HTR-8/SVneo (cell line): Measurements from ENCODE around the gene KLK6.

Source experiments
- DNase-seq: peaks from one replicate; pipeline ENCODE4 v3.0.0; 2011; ENCODE audit warnings: low spot score, mixed read lengths; ENCODE audit not compliant: insufficient read length
- FAIRE-seq: peaks from 2 replicates; lab custom pipeline; 2011; peaks lifted over from hg19 to GRCh38; lab: Jason Lieb, UNC

The KLK6 gene

GRCh38 chr19:50962245-50962644, 7.1 kb downstream of the KLK6 start:
- FAIRE-seq (no peak), DNase-seq (no peak)

DNA sequence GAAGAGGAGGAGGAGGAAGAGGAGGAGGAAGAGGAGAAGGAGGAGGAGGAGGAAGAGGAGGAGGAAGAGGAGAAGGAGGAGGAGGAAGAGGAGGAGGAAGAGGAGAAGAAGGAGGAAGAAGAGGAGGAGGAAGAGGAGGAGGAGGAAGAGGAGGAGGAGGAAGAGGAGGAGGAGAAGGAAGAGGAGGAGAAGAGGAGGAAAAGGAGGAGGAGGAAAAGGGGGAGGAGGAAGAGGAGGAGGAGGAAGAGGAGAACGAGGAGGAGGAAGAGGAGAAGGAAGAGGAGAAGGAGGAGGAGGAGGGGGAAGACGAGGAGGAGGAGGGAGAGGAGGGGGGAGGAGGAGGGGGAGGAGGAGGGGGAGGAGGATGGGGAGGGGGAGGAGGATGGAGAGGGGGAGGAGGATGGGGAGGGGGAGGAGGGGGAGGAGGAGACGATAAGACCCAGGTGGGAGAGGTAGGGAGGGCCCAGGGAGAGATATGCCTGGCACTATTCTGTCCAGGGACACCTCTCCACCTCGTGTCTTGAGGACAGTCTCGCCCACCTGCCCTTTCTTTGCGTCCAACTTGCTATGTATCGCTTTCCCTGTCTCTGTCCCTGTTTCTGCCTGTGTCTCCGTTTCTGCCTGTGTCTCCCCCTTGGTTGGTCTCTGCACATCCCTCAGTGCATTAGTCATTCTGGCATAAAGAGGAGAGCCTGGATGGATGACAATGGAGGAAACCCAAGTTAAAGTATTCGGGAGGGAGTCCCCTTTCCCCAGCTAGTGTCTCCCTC, 9.5 kb downstream of the KLK6 start:
- FAIRE-seq (no peak), DNase-seq (no peak)

GRCh38 chr19:50957587-50957986, 11.8 kb downstream of the KLK6 start:
- FAIRE-seq, result no peak
- no peak for DNase-seq

DNA sequence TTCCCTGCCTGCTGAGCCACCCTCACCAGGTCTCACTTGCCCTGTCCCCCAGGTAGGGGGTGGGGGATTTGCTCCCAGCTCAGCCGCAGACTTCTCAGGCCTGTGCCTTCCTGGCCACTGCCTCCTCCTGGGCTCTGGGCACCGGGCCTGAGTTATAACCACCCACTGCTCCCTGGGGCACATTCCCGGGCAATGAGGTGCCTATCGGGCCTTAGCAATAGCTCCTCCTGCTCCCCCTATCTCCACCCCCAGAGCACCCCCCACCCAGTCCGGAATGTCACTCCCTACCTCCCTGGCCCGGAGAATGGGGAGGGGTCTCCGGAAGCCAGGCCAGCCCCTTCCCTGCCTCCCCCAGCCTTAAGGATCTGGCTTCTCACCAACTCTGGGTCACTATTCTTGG, 16.5 kb downstream of the KLK6 start, which contains the start of gene KLK5:
Gene KLK5 (minus strand): TSS at position 129 of the 400 bp plus-strand sequence. CDS start 381 bp downstream, outside the sequence.
- DNase-seq, result peak; percentile 27

GRCh38 chr19:50949861-50950260, 19.5 kb downstream of the KLK6 start:
- no peak for DNase-seq
- FAIRE-seq, result no peak

More for the DNA sequence above, 16.5 kb downstream of the KLK6 start, which contains the start of gene KLK5:
- no peak for FAIRE-seq

- FAIRE-seq (no peak), DNase-seq (no peak)
Observed at GRCh38 chr19:50947123-50947522, 22.3 kb downstream of the KLK6 start.

- DNase-seq, result no peak
- no peak for FAIRE-seq
Observed at GRCh38 chr19:50944795-50945194, 24.6 kb downstream of the KLK6 start.

DNA sequence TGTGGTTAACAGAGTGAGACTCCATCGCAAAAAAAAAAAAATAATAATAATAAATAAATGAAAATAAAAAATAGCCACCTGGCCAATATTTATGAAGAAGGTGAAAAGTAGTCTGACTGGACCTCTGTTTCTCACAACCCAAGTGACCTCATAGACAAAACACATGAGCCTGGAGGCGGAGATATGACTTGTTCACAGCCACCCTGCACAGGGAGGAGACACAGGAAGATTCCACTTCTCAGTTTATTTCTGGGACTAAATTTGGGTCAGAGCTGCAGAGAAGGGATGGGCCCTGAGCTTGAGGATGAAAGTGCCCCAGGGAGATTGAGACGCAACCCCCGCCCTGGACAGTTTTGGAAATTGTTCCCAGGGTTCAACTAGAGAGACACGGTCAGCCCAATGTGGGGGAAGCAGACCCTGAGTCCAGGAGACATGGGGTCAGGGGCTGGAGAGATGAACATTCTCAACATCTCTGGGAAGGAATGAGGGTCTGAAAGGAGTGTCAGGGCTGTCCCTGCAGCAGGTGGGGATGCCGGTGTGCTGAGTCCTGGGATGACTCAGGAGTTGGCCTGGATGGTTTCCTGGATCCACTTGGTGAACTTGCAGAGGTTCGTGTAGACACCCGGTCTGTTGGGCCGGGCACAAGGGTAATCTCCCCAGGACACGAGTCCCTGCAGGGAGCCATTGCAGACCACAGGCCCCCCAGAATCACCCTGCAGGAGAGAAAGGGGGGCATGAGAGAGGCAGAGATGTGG, 26.1 kb downstream of the KLK6 start:
- DNase-seq (no peak), FAIRE-seq (no peak)

DNA sequence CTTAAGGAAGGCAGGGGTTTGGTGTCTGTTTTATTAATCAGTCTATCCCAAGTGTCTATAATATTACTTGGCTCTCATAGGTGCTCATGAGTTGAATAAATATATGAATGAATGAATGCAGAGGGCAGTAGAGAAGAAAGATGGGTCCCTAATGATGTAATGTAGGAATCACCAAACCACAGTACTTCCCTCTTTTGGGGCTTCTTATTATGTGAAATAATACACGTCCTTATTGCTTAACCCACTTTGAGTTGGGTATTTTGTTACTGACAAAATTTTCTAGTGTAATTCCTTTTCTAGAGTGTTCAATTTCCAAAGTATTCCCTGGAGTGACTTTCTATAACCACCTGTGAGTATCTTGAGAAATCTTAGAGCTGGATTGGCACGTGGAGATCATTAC, 29.8 kb downstream of the KLK6 start:
- DNase-seq (no peak), FAIRE-seq (no peak)

- FAIRE-seq, result no peak
- no peak for DNase-seq
Observed at GRCh38 chr19:50933640-50934039, 35.8 kb downstream of the KLK6 start.

GRCh38 chr19:50932690-50933083, 36.7 kb downstream of the KLK6 start:
- no peak for DNase-seq
- no peak for FAIRE-seq

- no peak for FAIRE-seq
- DNase-seq, result no peak
Observed at GRCh38 chr19:50932018-50932689, 37.2 kb downstream of the KLK6 start.

DNA sequence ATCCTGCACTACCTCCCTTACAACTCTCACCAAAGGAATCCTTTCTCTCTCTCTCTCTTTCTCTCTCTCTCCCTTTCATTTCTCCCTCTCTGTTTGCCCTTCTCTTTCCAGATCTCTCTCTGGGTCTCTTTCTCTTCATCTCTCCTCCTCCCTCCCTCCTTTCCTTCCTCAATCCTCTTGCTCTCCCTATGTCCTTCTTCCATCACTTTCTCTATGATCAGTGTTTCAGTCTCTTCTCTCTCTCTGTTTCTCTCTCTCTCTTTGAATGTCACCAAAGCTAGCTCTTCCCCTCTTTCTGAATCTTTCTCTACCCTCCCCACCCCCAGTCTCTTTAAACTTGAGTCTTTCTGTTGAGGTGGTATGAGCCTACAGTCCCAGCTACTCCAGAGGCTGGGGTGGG, 38.4 kb downstream of the KLK6 start:
- DNase-seq, result no peak
- no peak for FAIRE-seq

- FAIRE-seq, result no peak
- DNase-seq, result no peak
Observed at GRCh38 chr19:50928831-50929230, 40.6 kb downstream of the KLK6 start.

DNA sequence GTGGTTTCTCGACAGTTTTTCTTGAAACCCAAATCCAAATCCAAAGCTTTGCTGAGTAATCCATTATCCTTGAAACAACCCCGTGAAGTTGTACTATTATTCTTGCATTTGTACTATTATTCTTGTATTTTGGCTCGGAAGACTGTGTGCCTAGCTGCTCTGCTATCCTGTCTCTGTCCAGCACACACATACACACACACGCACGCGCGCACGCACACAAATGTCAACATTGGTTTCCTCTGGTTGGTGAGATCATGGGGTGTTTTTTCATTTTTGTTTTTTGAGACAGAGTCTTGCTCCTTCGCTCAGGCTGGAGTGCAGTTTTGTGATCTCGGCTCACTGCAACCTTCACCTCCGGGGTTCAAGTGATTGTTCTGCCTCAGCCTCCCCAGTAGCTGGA, 43.2 kb downstream of the KLK6 start:
- DNase-seq (no peak), FAIRE-seq (no peak)

- FAIRE-seq, result no peak
- no peak for DNase-seq
Observed at GRCh38 chr19:50925734-50926133, 43.7 kb downstream of the KLK6 start.

DNA sequence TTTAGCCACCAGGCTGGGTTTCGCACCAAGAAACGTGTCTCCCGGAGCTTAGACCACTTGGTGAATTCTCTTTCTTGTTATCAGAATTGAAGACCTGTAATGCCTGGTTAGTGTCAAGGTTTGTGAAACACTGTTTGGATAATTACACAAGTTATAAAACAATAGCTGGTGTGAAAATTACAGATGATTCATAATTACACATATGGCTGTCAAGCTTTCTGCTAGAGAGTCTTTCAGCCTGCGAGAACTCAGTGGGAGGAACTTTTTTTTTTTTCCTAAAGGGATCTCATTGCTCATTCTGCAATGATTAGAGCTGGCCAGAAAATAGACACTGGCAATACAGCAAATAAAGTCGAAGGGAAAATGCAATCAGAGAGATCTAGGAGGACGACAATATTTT, 44.8 kb downstream of the KLK6 start:
- no peak for FAIRE-seq
- no peak for DNase-seq

GRCh38 chr19:50922317-50922853, 47.0 kb downstream of the KLK6 start:
- FAIRE-seq, result no peak
- DNase-seq, result peak; percentile 84

DNA sequence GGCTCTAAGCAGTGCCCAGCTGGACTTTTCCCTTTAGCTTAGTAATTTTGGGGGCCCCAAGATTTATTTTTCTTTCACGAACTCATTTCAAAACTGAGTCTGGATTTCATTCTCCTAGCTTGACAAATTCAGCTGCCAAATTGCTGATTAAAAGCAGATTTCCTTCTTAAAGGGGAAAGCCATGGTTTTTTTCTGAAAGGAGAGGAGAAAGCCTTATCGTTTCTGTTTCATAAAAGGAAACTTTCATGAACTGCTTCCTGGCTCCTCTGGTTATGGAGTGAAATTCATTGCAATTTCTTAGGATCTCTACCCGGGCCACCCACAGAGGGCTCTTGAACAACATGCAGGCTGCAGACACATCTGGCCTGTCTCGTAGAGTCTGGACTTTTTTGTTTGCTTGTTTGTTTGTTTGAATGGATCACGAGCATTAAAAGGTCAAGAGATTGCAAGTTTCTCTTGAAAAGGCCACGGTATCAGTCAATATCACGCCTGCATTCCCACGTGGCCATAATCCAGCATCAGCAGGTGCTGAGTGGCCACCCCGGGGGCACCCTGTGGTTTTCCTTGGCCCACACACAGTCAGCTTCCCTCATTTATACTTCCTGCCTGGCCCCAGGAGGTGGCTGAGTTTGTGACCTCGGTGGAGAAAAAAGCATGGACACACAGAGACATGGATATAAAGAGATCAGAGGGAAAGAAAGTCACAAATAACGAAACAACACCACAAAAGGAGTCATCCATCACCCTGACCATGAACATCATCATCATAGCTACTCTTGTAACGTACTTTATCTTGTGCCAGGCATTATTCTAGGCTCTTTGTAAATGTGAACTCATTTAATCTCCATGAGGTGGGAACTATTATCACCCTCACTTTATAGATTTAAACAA, 47.7 kb downstream of the KLK6 start:
- FAIRE-seq (no peak), DNase-seq (no peak)

DNA sequence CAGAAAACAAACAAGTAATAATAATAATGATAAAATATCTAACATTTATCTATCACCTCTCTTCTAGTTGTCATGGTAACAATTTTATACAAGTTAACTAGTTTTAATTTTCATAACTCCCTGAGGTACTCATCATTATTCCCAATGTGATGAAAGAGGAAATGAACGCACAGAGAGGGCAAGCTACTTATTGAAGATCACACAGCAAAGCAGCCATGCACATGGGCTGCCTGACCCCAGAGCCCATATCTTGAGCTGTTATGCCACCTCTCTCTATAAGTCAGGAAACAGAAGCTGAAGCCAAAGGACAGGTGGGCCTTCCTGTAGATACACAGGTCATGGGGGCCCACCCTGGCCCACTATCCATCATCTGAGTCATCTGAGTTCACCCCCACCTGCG, 53.3 kb downstream of the KLK6 start:
- no peak for FAIRE-seq
- no peak for DNase-seq
